ENCODE data around the gene OR8D4. TPM values are rescaled to one million over a fixed set of nuclear protein-coding genes. Genes with fewer than 3 reads are reported as not detected.

The OR8D4 gene
- total RNA-seq, 1 experiment from 2014 or later = not detected

Other genes starting within 250 kb of the OR8D4 start
- gene SCN3B, start 247.5 kb upstream of the OR8D4 start, total RNA-seq (2014; rRNA removed; shearing (Covaris generic)) = 0.03 and 0.06 TPM in 2 replicates
- gene ZNF202, start 160.5 kb upstream of the OR8D4 start, total RNA-seq (2014; rRNA removed; shearing (Covaris generic)) = 9.7 and 11.3 TPM in 2 replicates
- gene OR6X1, start 147.6 kb upstream of the OR8D4 start, total RNA-seq (2014; rRNA removed; shearing (Covaris generic)) = not detected in 2 replicates
- gene OR6M1, start 95.8 kb upstream of the OR8D4 start, total RNA-seq (2014; rRNA removed; shearing (Covaris generic)) = not detected in 2 replicates
- not detected in 2 replicates for gene TMEM225, start 16.5 kb upstream of the OR8D4 start, total RNA-seq (2014; rRNA removed; shearing (Covaris generic))
- gene OR4D5, start 37.5 kb downstream of the OR8D4 start, total RNA-seq (2014; rRNA removed; shearing (Covaris generic)) = not detected in 2 replicates
- gene OR6T1, start 41.7 kb downstream of the OR8D4 start, total RNA-seq (2014; rRNA removed; shearing (Covaris generic)) = not detected in 2 replicates
- gene OR10S1, start 75.6 kb downstream of the OR8D4 start, total RNA-seq (2014; rRNA removed; shearing (Covaris generic)) = not detected in 2 replicates
- gene OR10G6, start 93.0 kb downstream of the OR8D4 start, total RNA-seq (2014; rRNA removed; shearing (Covaris generic)) = not detected in 2 replicates
- gene OR10G4, start 110.8 kb downstream of the OR8D4 start, total RNA-seq (2014; rRNA removed; shearing (Covaris generic)) = not detected in 2 replicates
- gene OR10G9, start 120.8 kb downstream of the OR8D4 start, total RNA-seq (2014; rRNA removed; shearing (Covaris generic)) = not detected in 2 replicates
- not detected in 2 replicates for gene OR10G8, start 124.6 kb downstream of the OR8D4 start, total RNA-seq (2014; rRNA removed; shearing (Covaris generic))
- gene OR10G7, start 139.2 kb downstream of the OR8D4 start, total RNA-seq (2014; rRNA removed; shearing (Covaris generic)) = not detected in 2 replicates
- gene VWA5A, start 213.3 kb downstream of the OR8D4 start, total RNA-seq (2014; rRNA removed; shearing (Covaris generic)) = 0.70 and 1.4 TPM in 2 replicates